Stimulated activated CD4-positive, alpha-beta T cell treated with anti-CD3 and anti-CD28 coated beads, TNF-alpha, amount 100 ng/mL, for 4 hours (primary cell): ENCODE measurements around the gene KLHL7.
"Not testable (repeated sequence)": the region's sequence is repeated elsewhere in the genome, so short reads cannot be mapped to it uniquely, and the experiment has no call there.

Experiments
- DNase-seq, 3 experiments: peaks; one replicate each; pipeline ENCODE4 v3.0.0-alpha.2; 2020; ENCODE audit warnings: low read depth in 3 of 3

The KLHL7 gene

GRCh38 chr7:23183279-23184012 is 77.9 kb downstream of the KLHL7 start:
- no peak for DNase-seq

- DNase-seq = no peak
These were observed 78.7 kb downstream of the KLHL7 start for GRCh38 chr7:23184291-23184690.

- no peak for DNase-seq
These were observed 79.2 kb downstream of the KLHL7 start for GRCh38 chr7:23184709-23185359.

GRCh38 chr7:23185980-23186379 is 80.4 kb downstream of the KLHL7 start:
- no peak for DNase-seq

- no peak for DNase-seq
These were observed 85.4 kb downstream of the KLHL7 start for GRCh38 chr7:23191022-23191421.

- not testable (repeated sequence) for DNase-seq
These were observed 88.2 kb downstream of the KLHL7 start for GRCh38 chr7:23193650-23194227.

GRCh38 chr7:23196306-23196705 is 90.7 kb downstream of the KLHL7 start:
- no peak for DNase-seq

- DNase-seq = not testable (repeated sequence)
These were observed 92.2 kb downstream of the KLHL7 start for GRCh38 chr7:23197745-23198144.

- DNase-seq = no peak
These were observed 94.7 kb downstream of the KLHL7 start for GRCh38 chr7:23200331-23200730.

GRCh38 chr7:23204241-23204640 is 98.7 kb downstream of the KLHL7 start:
- no peak for DNase-seq

- no peak for DNase-seq
These were observed 100.0 kb downstream of the KLHL7 start for GRCh38 chr7:23205577-23205908.

GRCh38 chr7:23205909-23206767 is 100.6 kb downstream of the KLHL7 start:
- DNase-seq = no peak

- DNase-seq = no peak
These were observed 101.4 kb downstream of the KLHL7 start for GRCh38 chr7:23207021-23207420.

- DNase-seq = no peak
These were observed 102.3 kb downstream of the KLHL7 start for GRCh38 chr7:23207884-23208283.

GRCh38 chr7:23208316-23208715 is 102.7 kb downstream of the KLHL7 start:
- no peak for DNase-seq

GRCh38 chr7:23210506-23210905 is 104.9 kb downstream of the KLHL7 start:
- no peak for DNase-seq

- no peak for DNase-seq
These were observed 106.0 kb downstream of the KLHL7 start for GRCh38 chr7:23211589-23211988.

GRCh38 chr7:23212395-23212794 is 106.8 kb downstream of the KLHL7 start:
- DNase-seq = no peak

- DNase-seq = no peak
These were observed 107.3 kb downstream of the KLHL7 start for GRCh38 chr7:23212841-23213240.

GRCh38 chr7:23213755-23214154 is 108.2 kb downstream of the KLHL7 start:
- DNase-seq = no peak

- no peak for DNase-seq
These were observed 108.8 kb downstream of the KLHL7 start for GRCh38 chr7:23214423-23214822.

GRCh38 chr7:23214938-23215337 is 109.4 kb downstream of the KLHL7 start:
- no peak for DNase-seq
